SW 1271 (cell line): ENCODE data around the gene SMIM41.

Experiments
- DNase-seq, 2 experiments: peaks; one replicate each; lab custom pipeline; 2025; lab: John Stamatoyannopoulos, UW

Gene SMIM41

GRCh38 chr12:52079576-52080402 is at the start of gene SMIM41:
Gene SMIM41 (plus strand): TSS chr12:52079704. CDS start chr12:52079780, 76 bp downstream.
- no peak for DNase-seq

- DNase-seq: no peak
Measured at GRCh38 chr12:52032446-52032803, 47.1 kb upstream of the SMIM41 start.

GRCh38 chr12:52032804-52033445 is 46.6 kb upstream of the SMIM41 start:
- DNase-seq: peak; percentile 68 to 83

- DNase-seq: no peak
Measured at GRCh38 chr12:52033446-52034140, 45.9 kb upstream of the SMIM41 start.

GRCh38 chr12:52035190-52035589 is 44.3 kb upstream of the SMIM41 start:
- DNase-seq: no peak

- DNase-seq: no peak
Measured at GRCh38 chr12:52035926-52036325, 43.6 kb upstream of the SMIM41 start.

GRCh38 chr12:52036587-52037171 is 42.8 kb upstream of the SMIM41 start:
- DNase-seq: peak in 1 of 2 experiments; percentile 27

GRCh38 chr12:52037248-52037861 is 42.1 kb upstream of the SMIM41 start:
- DNase-seq: no peak

GRCh38 chr12:52038447-52038846 is 41.1 kb upstream of the SMIM41 start:
- no peak for DNase-seq

- DNase-seq: no peak
Measured at GRCh38 chr12:52041035-52041434, 38.5 kb upstream of the SMIM41 start.

- no peak for DNase-seq
Measured at GRCh38 chr12:52041695-52042123, 37.8 kb upstream of the SMIM41 start.

- DNase-seq: no peak
Measured at GRCh38 chr12:52042706-52043385, 36.7 kb upstream of the SMIM41 start.

- DNase-seq: no peak
Measured at GRCh38 chr12:52043386-52044212, 35.9 kb upstream of the SMIM41 start.

- no peak for DNase-seq
Measured at GRCh38 chr12:52044292-52044983, 35.1 kb upstream of the SMIM41 start.

- no peak for DNase-seq
Measured at GRCh38 chr12:52045794-52046199, 33.7 kb upstream of the SMIM41 start.

GRCh38 chr12:52046859-52047258 is 32.6 kb upstream of the SMIM41 start:
- no peak for DNase-seq

GRCh38 chr12:52049286-52049685 is 30.2 kb upstream of the SMIM41 start:
- DNase-seq: no peak

GRCh38 chr12:52049688-52050087 is 29.8 kb upstream of the SMIM41 start:
- DNase-seq: no peak

GRCh38 chr12:52050116-52050757 is 29.3 kb upstream of the SMIM41 start:
- DNase-seq: no peak
